CD4-positive, alpha-beta T cell (primary cell): Measurements from ENCODE around the gene TCIRG1. TPM values are rescaled to one million over a fixed set of nuclear protein-coding genes. Genes with fewer than 3 reads are reported as not detected.

Source experiments
- ATAC-seq: fragments of 200-7000 bp; cut with Tn5 transposase; one replicate; pipeline ENCODE4 v1.10.0; 2022; ENCODE audit warnings: mild to moderate bottlenecking; ENCODE audit not compliant: poor library complexity
- CTCF ChIA-PET: fragments of 350-600 bp; sonication (Branson Sonifier 250); formaldehyde crosslinking; loops from one replicate; lab custom pipeline; 2021; ENCODE audit warnings: antibody characterized with exemption, inconsistent platforms; lab: Charles Lee
- POLR2A ChIA-PET: fragments of 350-600 bp; sonication (Branson Sonifier 250); formaldehyde crosslinking; loops from one replicate; lab custom pipeline; 2021; ENCODE audit warnings: antibody characterized with exemption, inconsistent platforms; lab: Charles Lee
- DNase-seq, 14 experiments: peaks; one replicate each; pipeline ENCODE4 v3.0.0-alpha.2; 2013 to 2020; ENCODE audit warnings: mixed read lengths in 2 of 14
- H3K27ac ChIP-seq, 2 donors: one replicate each; pipeline versions ENCODE4 v1.5.1 to v1.7.0; 2013; ENCODE audit warnings: low read length in 2 of 2, low read depth in 1 of 2, mild to moderate bottlenecking in 1 of 2
- H3K27me3 ChIP-seq, 2 experiments: 1 replicate in 1 of 2; 2 replicates in 1 of 2; pipeline versions ENCODE4 v1.6.1 to v1.7.0; 2013; ENCODE audit warnings: low read length in 2 of 2, control low read depth in 1 of 2, mild to moderate bottlenecking in 1 of 2, moderate library complexity in 1 of 2; ENCODE audit not compliant: insufficient read depth in 2 of 2, control insufficient read depth in 1 of 2
- H3K36me3 ChIP-seq: one replicate; pipeline ENCODE4 v1.6.1; 2013; ENCODE audit warnings: low read length, control low read depth; ENCODE audit not compliant: insufficient read depth
- H3K4me1 ChIP-seq: one replicate; pipeline ENCODE4 v1.6.1; 2013; ENCODE audit warnings: low read length, control low read depth; ENCODE audit not compliant: insufficient read depth
- H3K4me3 ChIP-seq: one replicate; pipeline ENCODE4 v1.5.1; 2013; ENCODE audit warnings: mild to moderate bottlenecking, low read length, moderate library complexity
- H3K9me3 ChIP-seq, 2 experiments: 1 replicate in 1 of 2; 2 replicates in 1 of 2; pipeline versions ENCODE4 v1.6.1 to v1.7.0; 2013; ENCODE audit warnings: low read length in 2 of 2, mild to moderate bottlenecking in 2 of 2, control low read depth in 1 of 2, moderate library complexity in 1 of 2; ENCODE audit not compliant: control insufficient read depth in 1 of 2, insufficient read depth in 1 of 2
- H3K27ac Mint-ChIP-seq: one replicate; pipeline ENCODE4 v1.8.0; 2020; ENCODE audit warnings: mixed read lengths
- H3K27me3 Mint-ChIP-seq: one replicate; pipeline ENCODE4 v1.8.0; 2021; ENCODE audit warnings: mixed read lengths
- H3K36me3 Mint-ChIP-seq: one replicate; pipeline ENCODE4 v1.8.0; 2021; ENCODE audit warnings: low read depth, mixed read lengths
- H3K4me1 Mint-ChIP-seq: one replicate; pipeline ENCODE4 v1.8.0; 2021; ENCODE audit warnings: low read depth, mixed read lengths
- H3K4me3 Mint-ChIP-seq: one replicate; pipeline ENCODE4 v1.8.0; 2020; ENCODE audit warnings: mild to moderate bottlenecking, mixed read lengths
- H3K9me3 Mint-ChIP-seq: one replicate; pipeline ENCODE4 v1.8.0; 2020; ENCODE audit warnings: mixed read lengths
- CTCF ChIP-seq: fragments of 200-600 bp; IDR thresholded peaks from one replicate; pipeline ENCODE4 v1.8.0; 2022; ENCODE audit warnings: antibody characterized with exemption, mild to moderate bottlenecking
- intact Hi-C, 2 experiments: fragments of 100-400 bp; cut with DNase I in 1 of 2; cut with micrococcal nuclease in 1 of 2; formaldehyde crosslinking; loops; one replicate each; pipeline versions ENCODE4 v1.15.1 to v1.9.0; 2023 to 2025; cut with DNase I, micrococcal nuclease
- total RNA-seq, 174 experiments: library from RNA in 2 of 174; stranded (reverse) in 2 of 174; gene quantifications; one replicate each; pipeline ENCODE4 v1.2.3 and lab custom pipeline; 2021 to 2026

Gene TCIRG1
- total RNA-seq, 2 experiments from 2014 or later: 202 to 207 TPM

GRCh38 chr11:67998150-67999045, 40.4 kb upstream of the TCIRG1 start:
- POLR2A ChIA-PET: interaction anchor here (1.5 kb wide), 1 partner anchor 10 kb away, joined by 3 read pairs; no protein-coding TSS in a partner anchor
- intact Hi-C loops: no loop called here
- ATAC-seq (peak; percentile 29), DNase-seq (peak in 4 of 14 experiments; percentile 22 to 52 (median 34))
- peaks cover 31% of the 10 kb centered on the region for H3K4me1 Mint-ChIP-seq
- H3K36me3 Mint-ChIP-seq: peaks cover 8% of the 10 kb centered on the region
- no peaks in the 10 kb centered on the region for H3K27me3 ChIP-seq
- H3K27me3 Mint-ChIP-seq: no peaks in the 10 kb centered on the region
- no peak overlapping the region for H3K27ac Mint-ChIP-seq
- H3K9me3 Mint-ChIP-seq: no peaks in the 10 kb centered on the region
- peaks cover 0 to 4% of the 10 kb centered on the region in 2 experiments for H3K9me3 ChIP-seq
- H3K36me3 ChIP-seq: peaks cover 3% of the 10 kb centered on the region
- H3K27ac ChIP-seq: no peak overlapping the region
- CTCF ChIA-PET: interaction anchor here (1.6 kb wide), 1 partner anchor 43 kb away, joined by 4 read pairs; no protein-coding TSS in a partner anchor
- H3K4me3 Mint-ChIP-seq: no peak overlapping the region
- TF ChIP-seq CTCF: no peak
- no peak overlapping the region for H3K4me3 ChIP-seq
- H3K4me1 ChIP-seq: peaks cover 54% of the 10 kb centered on the region

GRCh38 chr11:67999201-67999629, 39.6 kb upstream of the TCIRG1 start:
- Histone ChIP-seq H3K4me1 (peaks cover 52% of the 10 kb centered on the region), H3K36me3 (peaks cover 3% of the 10 kb centered on the region), H3K27ac (no peak overlapping the region), H3K27me3 (no peaks in the 10 kb centered on the region), H3K9me3 (peaks cover 0 to 4% of the 10 kb centered on the region in 2 experiments), H3K4me3 (no peak overlapping the region)
- intact Hi-C loops: no loop called here
- no peak for ATAC-seq
- H3K4me1 Mint-ChIP-seq: peaks cover 28% of the 10 kb centered on the region
- H3K27me3 Mint-ChIP-seq: no peaks in the 10 kb centered on the region
- TF ChIP-seq CTCF: no peak
- no peaks in the 10 kb centered on the region for H3K9me3 Mint-ChIP-seq
- no peak overlapping the region for H3K27ac Mint-ChIP-seq
- ChIA-PET POLR2A (interaction anchor here (1.5 kb wide), 1 partner anchor 9 kb away, joined by 3 read pairs; no protein-coding TSS in a partner anchor), CTCF (interaction anchor here (1.6 kb wide), 1 partner anchor 44 kb away, joined by 4 read pairs; no protein-coding TSS in a partner anchor)
- no peak overlapping the region for H3K4me3 Mint-ChIP-seq
- no peak for DNase-seq
- H3K36me3 Mint-ChIP-seq: peaks cover 8% of the 10 kb centered on the region

GRCh38 chr11:67999704-68000103, 39.1 kb upstream of the TCIRG1 start:
- H3K27ac ChIP-seq: no peak overlapping the region
- intact Hi-C loops: loop anchor here in 1 of 2 experiments (10.0 kb wide), 1 partner anchor 205 kb away; no protein-coding TSS in a partner anchor
- H3K27me3 ChIP-seq: no peaks in the 10 kb centered on the region
- TF ChIP-seq CTCF: no peak
- Mint-ChIP-seq H3K27ac (no peak overlapping the region), H3K9me3 (no peaks in the 10 kb centered on the region), H3K4me1 (peaks cover 28% of the 10 kb centered on the region), H3K27me3 (no peaks in the 10 kb centered on the region), H3K4me3 (no peak overlapping the region), H3K36me3 (peaks cover 8% of the 10 kb centered on the region)
- peaks cover 3% of the 10 kb centered on the region for H3K36me3 ChIP-seq
- H3K9me3 ChIP-seq: peaks cover 0 to 4% of the 10 kb centered on the region in 2 experiments
- ChIA-PET POLR2A (interaction anchor here (1.5 kb wide), 1 partner anchor 9 kb away, joined by 3 read pairs; no protein-coding TSS in a partner anchor), CTCF (interaction anchor here (1.6 kb wide), 1 partner anchor 44 kb away, joined by 4 read pairs; no protein-coding TSS in a partner anchor)
- H3K4me3 ChIP-seq: no peak overlapping the region
- DNase-seq (no peak), ATAC-seq (no peak)
- peaks cover 57% of the 10 kb centered on the region for H3K4me1 ChIP-seq
